Stimulated activated naive B cell treated with anti-CD40 and anti-IgM and Interleukin-4, amounts not matched to agents 10 μg/mL and 1 μg/mL and 100 μg/mL, for 72 hours (primary cell): ENCODE data around the gene PELI2.
A peak's percentile ranks its signal among the peaks of the same experiment; 100 is the strongest.

Experiments
- ATAC-seq, 2 donors: fragments of 150-1000 bp; cut with Tn5 transposase; replicated peaks; 2 replicates each; pipeline ENCODE4 v1.10.0; 2021; ENCODE audit warnings: moderate library complexity in 1 of 2
- DNase-seq: peaks from one replicate; pipeline ENCODE4 v3.0.0; 2021
- H3K27ac Mint-ChIP-seq: one replicate; pipeline ENCODE4 v1.8.0; 2022; ENCODE audit warnings: mild to moderate bottlenecking, mixed read lengths
- H3K27me3 Mint-ChIP-seq, 2 donors: one replicate each; pipeline ENCODE4 v1.8.0; 2022; ENCODE audit warnings: mixed read lengths in 2 of 2
- H3K36me3 Mint-ChIP-seq, 2 donors: one replicate each; pipeline ENCODE4 v1.8.0; 2022; ENCODE audit warnings: mixed read lengths in 2 of 2, mild to moderate bottlenecking in 1 of 2
- H3K4me1 Mint-ChIP-seq, 2 donors: one replicate each; pipeline ENCODE4 v1.8.0; 2022; ENCODE audit warnings: mixed read lengths in 2 of 2, mild to moderate bottlenecking in 1 of 2
- H3K4me3 Mint-ChIP-seq, 2 donors: one replicate each; pipeline ENCODE4 v1.8.0; 2022; ENCODE audit warnings: mild to moderate bottlenecking in 2 of 2, mixed read lengths in 2 of 2, moderate library complexity in 1 of 2
- H3K9me3 Mint-ChIP-seq, 2 donors: one replicate each; pipeline ENCODE4 v1.8.0; 2022; ENCODE audit warnings: mixed read lengths in 2 of 2, mild to moderate bottlenecking in 1 of 2

Gene PELI2

DNA sequence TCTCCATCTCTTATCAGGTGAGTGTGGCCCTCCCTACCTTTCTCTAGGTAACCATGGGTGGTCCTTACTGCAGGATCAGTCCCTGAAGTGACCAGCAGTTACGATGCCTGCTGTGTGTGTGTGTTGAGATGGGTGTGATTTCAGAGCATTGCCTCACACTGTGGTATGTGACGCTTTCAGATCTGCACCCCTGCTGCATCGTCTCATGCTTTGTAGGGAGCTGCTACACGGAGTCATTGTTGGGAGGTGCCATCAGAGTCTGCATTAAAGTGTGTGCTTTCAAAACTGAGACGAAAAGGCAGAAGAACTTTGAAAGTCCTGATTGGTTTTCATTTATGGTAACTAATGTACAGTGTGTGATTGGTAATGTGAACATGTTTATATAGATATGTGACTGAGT is 150.5 kb downstream of the PELI2 start:
- no peak overlapping the region for H3K27ac Mint-ChIP-seq
- H3K27me3 Mint-ChIP-seq, result no peaks in the 10 kb centered on the region
- peaks cover 0 to 5% of the 10 kb centered on the region in 2 donors for H3K4me1 Mint-ChIP-seq
- no peak overlapping the region for H3K4me3 Mint-ChIP-seq
- peaks cover 0 to 2% of the 10 kb centered on the region in 2 donors for H3K36me3 Mint-ChIP-seq
- H3K9me3 Mint-ChIP-seq, result no peaks in the 10 kb centered on the region
- ATAC-seq, result no peak
- DNase-seq, result no peak

DNA sequence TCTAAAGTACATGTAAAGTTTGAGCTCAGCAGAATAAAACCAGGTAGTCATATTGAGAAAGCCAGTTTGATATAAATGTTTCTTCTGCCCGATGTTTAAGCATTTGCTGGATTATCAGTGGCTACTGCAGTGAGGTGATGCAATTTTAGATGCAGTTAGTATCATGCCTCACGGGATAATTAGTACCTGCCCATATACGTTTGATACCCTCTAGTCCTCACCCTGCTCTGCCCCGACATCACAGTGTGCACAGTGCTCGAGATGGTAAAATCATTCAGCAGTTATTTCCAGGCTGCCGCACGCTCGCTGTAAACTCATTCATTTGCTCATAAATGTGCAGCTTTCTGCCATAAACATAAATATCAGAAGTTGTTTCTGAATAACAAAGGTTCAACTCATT is 152.7 kb downstream of the PELI2 start:
- no peaks in the 10 kb centered on the region for H3K9me3 Mint-ChIP-seq
- no peak overlapping the region for H3K27ac Mint-ChIP-seq
- H3K27me3 Mint-ChIP-seq, result no peaks in the 10 kb centered on the region
- no peak overlapping the region for H3K4me3 Mint-ChIP-seq
- no peaks in the 10 kb centered on the region for H3K4me1 Mint-ChIP-seq
- H3K36me3 Mint-ChIP-seq, result peaks cover 0 to 2% of the 10 kb centered on the region in 2 donors
- DNase-seq, result no peak
- no peak for ATAC-seq

DNA sequence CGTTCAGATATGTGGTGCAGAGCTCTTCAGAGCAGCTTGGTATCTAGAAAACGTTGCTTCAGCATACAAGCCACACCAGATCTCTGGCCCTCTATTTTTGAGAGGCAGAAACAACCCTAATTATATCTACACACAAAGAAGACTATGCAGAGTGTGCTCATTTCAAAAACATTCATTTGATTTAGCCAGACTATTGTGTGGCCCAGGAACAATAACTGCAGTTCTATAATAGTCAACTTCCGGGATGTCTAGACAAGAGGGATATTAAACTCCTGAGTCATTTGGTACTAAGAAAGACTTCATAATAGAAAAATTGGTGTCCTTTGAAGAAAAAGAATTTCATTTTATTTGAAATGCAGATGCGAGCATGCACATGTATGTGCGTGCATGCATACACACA is 153.8 kb downstream of the PELI2 start:
- Mint-ChIP-seq H3K27me3 (no peaks in the 10 kb centered on the region), H3K4me1 (no peaks in the 10 kb centered on the region), H3K4me3 (no peak overlapping the region), H3K9me3 (no peaks in the 10 kb centered on the region), H3K27ac (no peak overlapping the region), H3K36me3 (peaks cover 0 to 2% of the 10 kb centered on the region in 2 donors)
- DNase-seq (no peak), ATAC-seq (no peak)

DNA sequence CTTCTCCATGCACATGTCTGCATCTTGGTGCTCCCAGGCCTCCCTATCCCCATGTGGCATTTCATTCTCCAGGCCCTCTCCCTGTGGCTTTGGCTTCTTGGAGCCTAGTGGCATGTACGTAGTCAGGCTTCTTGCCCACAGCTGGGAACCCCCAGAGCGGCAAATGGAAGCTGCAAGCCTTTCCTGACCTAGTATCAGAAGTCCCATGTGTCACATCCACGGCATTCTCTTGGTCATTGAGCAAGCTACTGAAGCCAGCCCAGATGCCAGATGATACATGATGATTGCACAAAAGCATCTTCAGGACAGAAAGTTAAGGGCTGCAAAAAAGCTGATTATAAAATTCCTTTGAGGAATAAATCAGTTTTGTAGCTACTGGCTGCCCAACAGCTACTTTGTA is 154.9 kb downstream of the PELI2 start:
- H3K27me3 Mint-ChIP-seq, result no peaks in the 10 kb centered on the region
- H3K27ac Mint-ChIP-seq, result no peak overlapping the region
- no peak overlapping the region for H3K4me3 Mint-ChIP-seq
- H3K4me1 Mint-ChIP-seq, result no peaks in the 10 kb centered on the region
- ATAC-seq (no peak), DNase-seq (no peak)
- peaks cover 0 to 2% of the 10 kb centered on the region in 2 donors for H3K36me3 Mint-ChIP-seq
- H3K9me3 Mint-ChIP-seq, result no peaks in the 10 kb centered on the region

- H3K4me1 Mint-ChIP-seq, result no peaks in the 10 kb centered on the region
- H3K27me3 Mint-ChIP-seq, result no peaks in the 10 kb centered on the region
- DNase-seq (no peak), ATAC-seq (no peak)
- no peaks in the 10 kb centered on the region for H3K9me3 Mint-ChIP-seq
- H3K4me3 Mint-ChIP-seq, result no peak overlapping the region
- no peak overlapping the region for H3K27ac Mint-ChIP-seq
- H3K36me3 Mint-ChIP-seq, result peaks cover 0 to 2% of the 10 kb centered on the region in 2 donors
These were observed 155.7 kb downstream of the PELI2 start for GRCh38 chr14:56273951-56274350.

DNA sequence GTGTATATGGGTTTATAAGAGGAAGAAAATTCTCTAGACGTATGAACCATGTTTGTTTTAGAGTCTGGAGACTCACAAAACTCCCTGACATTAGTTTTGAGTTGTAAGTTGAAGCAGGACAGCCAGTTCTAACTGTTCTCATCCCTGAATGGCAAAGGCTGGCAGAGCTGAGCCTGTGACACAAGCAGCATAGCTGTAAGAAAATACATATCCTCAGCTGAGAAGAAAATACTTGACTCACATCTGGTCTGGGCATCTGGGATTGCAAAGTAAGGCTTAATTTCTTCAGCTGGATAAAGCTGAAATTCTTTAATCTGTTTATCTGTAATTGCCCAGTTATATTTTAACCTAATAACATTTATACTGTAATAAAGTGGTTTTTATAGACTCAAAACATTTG is 156.3 kb downstream of the PELI2 start:
- Mint-ChIP-seq H3K36me3 (peaks cover 0 to 2% of the 10 kb centered on the region in 2 donors), H3K27ac (no peak overlapping the region), H3K4me1 (no peaks in the 10 kb centered on the region), H3K4me3 (no peak overlapping the region), H3K27me3 (no peaks in the 10 kb centered on the region), H3K9me3 (no peaks in the 10 kb centered on the region)
- DNase-seq (no peak), ATAC-seq (no peak)

- peaks cover 0 to 4% of the 10 kb centered on the region in 2 donors for H3K36me3 Mint-ChIP-seq
- no peak overlapping the region for H3K27ac Mint-ChIP-seq
- no peaks in the 10 kb centered on the region for H3K9me3 Mint-ChIP-seq
These were observed 157.9 kb downstream of the PELI2 start for GRCh38 chr14:56276108-56276507.

GRCh38 chr14:56278383-56278782 is 160.2 kb downstream of the PELI2 start:
- Mint-ChIP-seq H3K36me3 (peaks cover 0 to 7% of the 10 kb centered on the region in 2 donors), H3K4me3 (no peak overlapping the region), H3K27me3 (no peaks in the 10 kb centered on the region), H3K4me1 (no peaks in the 10 kb centered on the region), H3K9me3 (no peaks in the 10 kb centered on the region), H3K27ac (no peak overlapping the region)
- no peak for ATAC-seq
- no peak for DNase-seq

More at GRCh38 chr14:56276108-56276507, 157.9 kb downstream of the PELI2 start:
- ATAC-seq (no peak), DNase-seq (no peak)
- Mint-ChIP-seq H3K4me1 (no peaks in the 10 kb centered on the region), H3K4me3 (no peak overlapping the region), H3K27me3 (no peaks in the 10 kb centered on the region)

- H3K9me3 Mint-ChIP-seq, result no peaks in the 10 kb centered on the region
- no peak overlapping the region for H3K27ac Mint-ChIP-seq
- no peaks in the 10 kb centered on the region for H3K27me3 Mint-ChIP-seq
- no peaks in the 10 kb centered on the region for H3K4me1 Mint-ChIP-seq
- DNase-seq (no peak), ATAC-seq (no peak)
- peaks cover 0 to 7% of the 10 kb centered on the region in 2 donors for H3K36me3 Mint-ChIP-seq
- H3K4me3 Mint-ChIP-seq, result no peak overlapping the region
These were observed 162.6 kb downstream of the PELI2 start for GRCh38 chr14:56280843-56281242.

DNA sequence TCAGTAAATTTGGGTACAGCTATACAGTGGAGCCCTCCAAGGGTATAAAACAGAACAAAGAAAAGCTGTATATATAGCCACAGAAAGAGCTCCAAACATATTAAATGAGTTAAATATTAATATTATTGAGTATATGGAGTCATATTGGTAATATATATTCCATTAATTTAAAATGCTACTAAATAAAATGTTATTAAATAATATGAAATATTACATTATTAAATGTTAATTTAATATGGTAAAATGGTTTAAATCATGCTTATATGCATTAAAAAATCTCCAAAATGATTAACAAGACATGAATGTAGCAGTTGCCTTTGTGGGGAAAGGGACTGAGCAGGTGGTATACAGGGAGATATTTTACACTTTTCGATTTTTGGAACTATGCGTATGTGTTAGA is 164.0 kb downstream of the PELI2 start:
- H3K36me3 Mint-ChIP-seq, result peaks cover 0 to 7% of the 10 kb centered on the region in 2 donors
- DNase-seq (no peak), ATAC-seq (no peak)
- H3K4me3 Mint-ChIP-seq, result no peak overlapping the region
- no peak overlapping the region for H3K27ac Mint-ChIP-seq
- no peaks in the 10 kb centered on the region for H3K4me1 Mint-ChIP-seq
- no peaks in the 10 kb centered on the region for H3K27me3 Mint-ChIP-seq
- no peaks in the 10 kb centered on the region for H3K9me3 Mint-ChIP-seq

- ATAC-seq, result no peak
- Mint-ChIP-seq H3K4me1 (no peaks in the 10 kb centered on the region), H3K36me3 (peaks cover 0 to 7% of the 10 kb centered on the region in 2 donors), H3K4me3 (no peak overlapping the region), H3K9me3 (no peaks in the 10 kb centered on the region), H3K27ac (no peak overlapping the region), H3K27me3 (no peaks in the 10 kb centered on the region)
- no peak for DNase-seq
These were observed 166.4 kb downstream of the PELI2 start for GRCh38 chr14:56284641-56285040.

DNA sequence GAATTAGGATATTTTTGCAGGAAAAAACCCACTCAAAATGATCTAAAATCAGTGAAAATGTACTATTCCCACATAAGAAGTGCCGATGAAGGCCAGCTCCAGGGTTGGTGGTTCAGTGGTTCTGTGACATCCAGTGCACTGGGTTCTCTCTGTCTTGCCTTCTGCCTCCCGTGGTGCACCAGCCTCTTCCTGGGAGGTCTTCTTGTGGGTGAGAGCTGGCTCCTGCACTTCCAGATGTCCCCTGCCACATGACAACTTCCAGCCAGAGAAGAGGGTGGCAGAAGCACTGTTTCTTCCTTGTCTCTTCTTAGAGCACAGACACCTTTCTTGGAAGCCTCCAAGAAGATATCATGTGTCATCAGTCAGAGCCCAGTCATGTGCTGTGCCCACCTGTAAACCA is 170.9 kb downstream of the PELI2 start:
- H3K4me3 Mint-ChIP-seq, result no peak overlapping the region
- ATAC-seq (no peak), DNase-seq (no peak)
- H3K36me3 Mint-ChIP-seq, result peaks cover 1 to 10% of the 10 kb centered on the region in 2 donors
- peaks cover 0 to 4% of the 10 kb centered on the region in 2 donors for H3K4me1 Mint-ChIP-seq
- no peaks in the 10 kb centered on the region for H3K27me3 Mint-ChIP-seq
- no peak overlapping the region for H3K27ac Mint-ChIP-seq
- H3K9me3 Mint-ChIP-seq, result no peaks in the 10 kb centered on the region

DNA sequence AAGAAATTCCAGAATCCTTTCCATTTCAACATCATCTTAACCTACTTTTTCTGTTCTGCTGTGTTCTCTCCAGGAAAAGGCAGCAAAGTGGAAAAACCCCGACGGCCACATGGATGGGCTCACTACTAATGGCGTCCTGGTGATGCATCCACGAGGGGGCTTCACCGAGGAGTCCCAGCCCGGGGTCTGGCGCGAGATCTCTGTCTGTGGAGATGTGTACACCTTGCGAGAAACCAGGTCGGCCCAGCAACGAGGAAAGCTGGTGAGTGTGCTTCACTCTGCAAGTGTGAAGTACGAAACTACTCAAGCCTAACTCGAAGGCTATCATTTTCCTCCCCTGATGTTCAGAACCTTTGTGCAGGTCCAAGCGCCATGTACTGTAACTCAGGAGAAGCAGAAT is 172.0 kb downstream of the PELI2 start:
- DNase-seq, result no peak
- peaks cover 2 to 13% of the 10 kb centered on the region in 2 donors for H3K36me3 Mint-ChIP-seq
- no peaks in the 10 kb centered on the region for H3K9me3 Mint-ChIP-seq

DNA sequence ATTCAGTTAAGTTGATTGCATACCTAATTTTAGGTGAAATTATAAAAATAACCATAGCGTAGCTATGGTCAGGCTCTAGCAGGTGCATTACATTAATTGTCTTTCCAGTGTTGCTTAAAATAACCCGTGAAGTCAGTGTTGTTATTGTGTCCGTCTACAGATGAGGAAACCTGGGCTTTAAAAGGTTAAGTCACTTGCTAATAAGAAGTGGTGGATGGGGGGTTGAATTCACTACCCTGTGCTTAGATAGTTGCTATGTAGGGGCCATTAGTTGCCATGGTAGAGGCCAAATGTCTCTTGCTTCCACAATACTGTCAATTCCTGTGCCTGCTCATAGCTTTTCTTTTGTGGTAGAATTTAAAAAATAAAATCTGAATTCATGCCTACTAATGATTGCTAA is 174.8 kb downstream of the PELI2 start:
- peaks cover 17 to 28% of the 10 kb centered on the region in 2 donors for H3K36me3 Mint-ChIP-seq
- DNase-seq (no peak), ATAC-seq (no peak)
- no peaks in the 10 kb centered on the region for H3K27me3 Mint-ChIP-seq
- peaks cover 0 to 4% of the 10 kb centered on the region in 2 donors for H3K4me1 Mint-ChIP-seq
- no peak overlapping the region for H3K4me3 Mint-ChIP-seq
- H3K27ac Mint-ChIP-seq, result no peak overlapping the region
- no peaks in the 10 kb centered on the region for H3K9me3 Mint-ChIP-seq

More for the DNA sequence above, 172.0 kb downstream of the PELI2 start:
- H3K4me1 Mint-ChIP-seq, result peaks cover 0 to 4% of the 10 kb centered on the region in 2 donors
- H3K27me3 Mint-ChIP-seq, result no peaks in the 10 kb centered on the region
- H3K4me3 Mint-ChIP-seq, result no peak overlapping the region
- H3K27ac Mint-ChIP-seq, result no peak overlapping the region
- no peak for ATAC-seq

GRCh38 chr14:56293506-56293905 is 175.3 kb downstream of the PELI2 start:
- peak; percentile 27 to 42 for ATAC-seq
- peaks cover 17 to 28% of the 10 kb centered on the region in 2 donors for H3K36me3 Mint-ChIP-seq
- peak overlapping the region; percentile 28 for H3K27ac Mint-ChIP-seq
- H3K9me3 Mint-ChIP-seq, result no peaks in the 10 kb centered on the region
- peaks cover 0 to 4% of the 10 kb centered on the region in 2 donors for H3K4me1 Mint-ChIP-seq
- H3K4me3 Mint-ChIP-seq, result no peak overlapping the region
- no peaks in the 10 kb centered on the region for H3K27me3 Mint-ChIP-seq
- no peak for DNase-seq

GRCh38 chr14:56294128-56294527 is 175.9 kb downstream of the PELI2 start:
- no peaks in the 10 kb centered on the region for H3K9me3 Mint-ChIP-seq
- peaks cover 17 to 28% of the 10 kb centered on the region in 2 donors for H3K36me3 Mint-ChIP-seq
- no peaks in the 10 kb centered on the region for H3K27me3 Mint-ChIP-seq
- no peak overlapping the region for H3K27ac Mint-ChIP-seq
- no peak overlapping the region for H3K4me3 Mint-ChIP-seq
- peaks cover 0 to 4% of the 10 kb centered on the region in 2 donors for H3K4me1 Mint-ChIP-seq
- ATAC-seq (peak; percentile 25 to 38), DNase-seq (no peak)
